ENCODE results near the gene SPAM1. TPM values are rescaled to one million over a fixed set of nuclear protein-coding genes. Genes with fewer than 3 reads are reported as not detected.

The SPAM1 gene
- total and polyA plus RNA-seq, 8 donors: not detected

DNA sequence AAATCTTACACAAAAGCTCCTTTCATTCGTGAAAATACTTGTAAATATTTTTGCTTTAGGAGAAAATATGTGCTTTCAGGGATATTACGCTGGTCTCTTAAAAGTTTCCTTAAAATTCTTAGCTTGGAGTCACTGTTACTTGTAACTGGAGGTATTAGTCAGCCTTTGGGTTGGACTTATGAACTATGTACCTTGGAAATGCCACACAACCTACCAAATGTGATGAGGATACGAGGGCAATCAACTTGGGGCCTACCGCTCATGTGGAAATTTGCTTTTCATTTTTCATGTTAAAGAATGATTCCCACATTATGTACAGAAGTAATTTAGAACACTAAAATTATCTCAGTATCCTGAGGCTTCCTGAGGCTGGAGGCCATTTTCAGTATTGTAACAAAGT is 23.1 kb downstream of the SPAM1 start:
- ATAC-seq: no peak
- intact Hi-C loops (cut with DNase I): no loop called here

DNA sequence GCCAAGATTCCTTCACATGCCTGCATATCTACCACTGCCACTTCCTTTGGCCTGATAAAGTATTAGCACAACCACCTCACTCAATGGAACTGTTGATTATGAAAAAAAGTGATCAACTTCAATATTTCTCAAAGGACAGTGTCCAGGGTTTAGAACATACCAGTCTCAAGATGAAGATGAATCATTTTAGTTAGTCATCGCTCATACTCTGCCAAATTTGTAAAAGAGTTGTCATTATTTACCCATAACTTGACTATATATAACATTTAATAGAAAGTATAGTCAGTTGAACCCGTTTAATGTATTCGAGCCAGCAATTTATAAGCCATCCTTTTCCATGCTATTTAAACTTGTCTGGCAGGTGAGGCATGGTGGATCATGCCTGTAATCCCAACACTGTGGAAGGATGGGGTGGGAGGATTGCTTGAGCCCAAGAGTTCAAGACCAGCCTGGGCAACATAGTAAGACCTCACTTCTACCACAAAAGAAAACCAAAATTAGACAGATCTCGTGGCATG is 33.2 kb downstream of the SPAM1 start:
- DNase-seq (no peak), ATAC-seq (no peak)
- Histone ChIP-seq H3K36me3 (no peaks in the 10 kb centered on the region), H3K27me3 (no peaks in the 10 kb centered on the region), H3K27ac (no peak overlapping the region), H3K4me1 (no peaks in the 10 kb centered on the region), H3K4me3 (no peak overlapping the region), H3K9me3 (no peaks in the 10 kb centered on the region)
- intact Hi-C loops (cut with DNase I): no loop called here
- TF ChIP-seq, protein P1, sequence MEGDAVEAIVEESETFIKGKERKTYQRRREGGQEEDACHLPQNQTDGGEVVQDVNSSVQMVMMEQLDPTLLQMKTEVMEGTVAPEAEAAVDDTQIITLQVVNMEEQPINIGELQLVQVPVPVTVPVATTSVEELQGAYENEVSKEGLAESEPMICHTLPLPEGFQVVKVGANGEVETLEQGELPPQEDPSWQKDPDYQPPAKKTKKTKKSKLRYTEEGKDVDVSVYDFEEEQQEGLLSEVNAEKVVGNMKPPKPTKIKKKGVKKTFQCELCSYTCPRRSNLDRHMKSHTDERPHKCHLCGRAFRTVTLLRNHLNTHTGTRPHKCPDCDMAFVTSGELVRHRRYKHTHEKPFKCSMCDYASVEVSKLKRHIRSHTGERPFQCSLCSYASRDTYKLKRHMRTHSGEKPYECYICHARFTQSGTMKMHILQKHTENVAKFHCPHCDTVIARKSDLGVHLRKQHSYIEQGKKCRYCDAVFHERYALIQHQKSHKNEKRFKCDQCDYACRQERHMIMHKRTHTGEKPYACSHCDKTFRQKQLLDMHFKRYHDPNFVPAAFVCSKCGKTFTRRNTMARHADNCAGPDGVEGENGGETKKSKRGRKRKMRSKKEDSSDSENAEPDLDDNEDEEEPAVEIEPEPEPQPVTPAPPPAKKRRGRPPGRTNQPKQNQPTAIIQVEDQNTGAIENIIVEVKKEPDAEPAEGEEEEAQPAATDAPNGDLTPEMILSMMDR (IDR thresholded peaks at IDR 0.05): no peak

More for the DNA sequence above, 23.1 kb downstream of the SPAM1 start:
- DNase-seq: no peak
- no peaks in the 10 kb centered on the region for H3K9me3 ChIP-seq
- H3K4me1 ChIP-seq: no peaks in the 10 kb centered on the region
- no peaks in the 10 kb centered on the region for H3K36me3 ChIP-seq
- no peak overlapping the region for H3K27ac ChIP-seq
- no peak overlapping the region for H3K4me3 ChIP-seq
- H3K27me3 ChIP-seq: no peaks in the 10 kb centered on the region
- TF ChIP-seq, protein P1 (IDR thresholded peaks at IDR 0.05): no peak

DNA sequence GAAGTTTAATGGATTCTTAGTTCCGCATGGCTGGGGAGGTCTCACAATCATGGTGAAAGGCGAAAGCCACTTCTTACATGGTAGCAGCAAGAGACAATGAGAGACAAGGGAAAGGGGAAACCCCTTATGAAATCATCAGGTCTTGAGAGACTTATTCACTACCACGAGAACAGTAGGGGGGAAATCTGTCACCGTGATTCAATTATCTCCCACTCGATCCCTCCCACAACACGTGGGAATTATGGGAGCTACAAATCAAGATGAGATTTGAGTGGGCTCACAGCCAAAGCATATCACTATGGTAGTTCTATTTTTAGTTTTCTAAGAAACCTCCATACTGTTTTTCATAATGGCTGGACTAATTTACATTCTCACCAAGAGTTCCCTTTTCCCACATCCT is 36.7 kb downstream of the SPAM1 start:
- no peak for ATAC-seq
- no peaks in the 10 kb centered on the region for H3K27me3 ChIP-seq
- TF ChIP-seq, protein P1 (IDR thresholded peaks at IDR 0.05): no peak
- H3K4me1 ChIP-seq: no peaks in the 10 kb centered on the region
- no peak overlapping the region for H3K4me3 ChIP-seq
- intact Hi-C loops (cut with DNase I): no loop called here
- DNase-seq: no peak
- no peaks in the 10 kb centered on the region for H3K36me3 ChIP-seq
- H3K9me3 ChIP-seq: no peaks in the 10 kb centered on the region
- no peak overlapping the region for H3K27ac ChIP-seq

DNA sequence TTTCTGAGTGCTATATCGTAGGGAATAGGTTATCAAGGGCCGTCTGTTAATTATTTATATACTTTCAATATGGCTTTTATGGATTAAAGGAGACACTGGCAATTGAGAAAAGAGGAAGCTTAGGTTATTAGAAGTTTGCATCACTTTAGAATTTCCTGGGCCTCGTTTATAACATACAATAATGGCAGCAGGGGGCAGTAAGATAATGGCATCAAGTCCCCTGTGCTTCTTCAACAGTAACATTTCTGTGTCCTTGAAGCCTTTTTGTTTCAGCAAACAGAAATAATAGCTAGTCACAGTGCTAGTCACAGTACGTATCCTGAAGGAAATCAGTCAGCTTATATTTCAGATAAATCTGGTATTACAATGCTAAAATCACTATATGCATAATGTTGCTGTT is 41.9 kb downstream of the SPAM1 start:
- Histone ChIP-seq H3K36me3 (no peaks in the 10 kb centered on the region), H3K9me3 (no peaks in the 10 kb centered on the region), H3K27ac (no peak overlapping the region), H3K4me1 (no peaks in the 10 kb centered on the region), H3K27me3 (no peaks in the 10 kb centered on the region), H3K4me3 (no peak overlapping the region)
- DNase-seq: peak in 2 of 4 donors; percentile 4 to 31
- TF ChIP-seq, protein P1 (IDR thresholded peaks at IDR 0.05): no peak
- ATAC-seq: no peak
- intact Hi-C loops (cut with DNase I): no loop called here

DNA sequence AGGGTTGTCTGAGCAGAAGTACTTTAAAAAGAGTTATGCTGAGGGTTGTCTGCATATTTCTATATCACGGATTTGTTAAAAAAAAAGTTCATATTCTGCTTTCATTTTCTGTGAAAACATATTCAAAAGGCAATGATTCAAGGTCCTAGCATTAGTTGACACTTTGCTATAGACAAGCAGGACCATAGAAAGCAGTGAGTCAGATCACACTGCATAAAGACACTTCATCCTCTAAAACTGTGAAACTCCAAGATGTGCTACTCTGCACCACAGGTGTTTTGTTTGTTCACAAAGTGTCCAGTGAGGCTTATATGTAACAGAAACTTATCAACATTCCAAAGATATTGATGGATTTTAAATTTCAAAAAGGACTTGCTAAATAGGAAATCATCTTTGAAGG is 47.0 kb downstream of the SPAM1 start:
- ATAC-seq (no peak), DNase-seq (no peak)
- no peaks in the 10 kb centered on the region for H3K27me3 ChIP-seq
- H3K27ac ChIP-seq: no peak overlapping the region
- no peaks in the 10 kb centered on the region for H3K36me3 ChIP-seq
- intact Hi-C loops (cut with DNase I): no loop called here
- TF ChIP-seq, protein P1 (IDR thresholded peaks at IDR 0.05): no peak
- H3K4me3 ChIP-seq: no peak overlapping the region
- no peaks in the 10 kb centered on the region for H3K9me3 ChIP-seq
- no peaks in the 10 kb centered on the region for H3K4me1 ChIP-seq
